WTC11 (cell line): Measurements from ENCODE around the gene ATM. TPM values are rescaled to one million over a fixed set of nuclear protein-coding genes. Genes with fewer than 3 reads are reported as not detected.

Experiments used
- ATAC-seq: fragments of 200-7000 bp; cut with Tn5 transposase; 2 replicates; pipeline ENCODE4 v1.10.0; 2021; ENCODE audit warnings: mild to moderate bottlenecking, moderate library complexity
- CTCF ChIA-PET: fragments of 300-600 bp; sonication (Branson Sonifier 250); formaldehyde crosslinking; loops from one replicate; lab custom pipeline; 2021; ENCODE audit warnings: antibody characterized with exemption; lab: Charles Lee
- POLR2A ChIA-PET: fragments of 350-600 bp; sonication (Branson Sonifier 250); formaldehyde crosslinking; loops from one replicate; lab custom pipeline; 2021; ENCODE audit warnings: antibody characterized with exemption; lab: Charles Lee
- DNase-seq: peaks from one replicate; pipeline ENCODE4 v3.0.0; 2021; ENCODE audit warnings: low spot score
- H3K27ac Mint-ChIP-seq: 2 replicates; pipeline ENCODE4 v1.8.0; 2021; ENCODE audit warnings: mixed read lengths
- H3K27me3 Mint-ChIP-seq: 2 replicates; pipeline ENCODE4 v1.8.0; 2021; ENCODE audit warnings: low read depth, mild to moderate bottlenecking, moderate library complexity, mixed read lengths
- H3K36me3 Mint-ChIP-seq: 2 replicates; pipeline ENCODE4 v1.8.0; 2021; ENCODE audit warnings: mixed read lengths
- H3K4me1 Mint-ChIP-seq: 2 replicates; pipeline ENCODE4 v1.8.0; 2022; ENCODE audit warnings: mixed read lengths
- H3K4me3 Mint-ChIP-seq: 2 replicates; pipeline ENCODE4 v1.8.0; 2021; ENCODE audit warnings: mild to moderate bottlenecking, moderate library complexity, mixed read lengths
- H3K9me3 Mint-ChIP-seq: 2 replicates; pipeline ENCODE4 v1.8.0; 2021; ENCODE audit warnings: mixed read lengths
- ATF2 ChIP-seq: sonication (generic); formaldehyde crosslinking; IDR thresholded peaks from 2 replicates; pipeline ENCODE4 v1.8.1; 2022; ENCODE audit warnings: low read depth, missing genetic modification reagents, borderline replicate concordance
- CDX4 ChIP-seq: fragments of 250-450 bp; sonication (Bioruptor Pico); IDR thresholded peaks from 2 replicates; pipeline ENCODE4 v1.9.0; 2021; ENCODE audit warnings: moderate library complexity, mild to moderate bottlenecking, inconsistent platforms, borderline replicate concordance
- CREB1 ChIP-seq: sonication (generic); formaldehyde crosslinking; IDR thresholded peaks from 2 replicates; pipeline ENCODE4 v1.8.0; 2023; ENCODE audit warnings: mild to moderate bottlenecking, missing genetic modification reagents
- E2F5 ChIP-seq: sonication (generic); formaldehyde crosslinking; IDR thresholded peaks from 2 replicates; pipeline ENCODE4 v1.8.1; 2022; ENCODE audit warnings: mild to moderate bottlenecking, moderate library complexity, missing genetic modification reagents
- ETV6 ChIP-seq: sonication (generic); formaldehyde crosslinking; IDR thresholded peaks from 2 replicates; pipeline ENCODE4 v1.8.1; 2022; ENCODE audit warnings: mild to moderate bottlenecking, missing genetic modification reagents
- GABPB1 ChIP-seq: sonication (generic); formaldehyde crosslinking; IDR thresholded peaks from 2 replicates; pipeline ENCODE4 v1.8.1; 2023; ENCODE audit warnings: mild to moderate bottlenecking, missing genetic modification reagents
- GTF2I ChIP-seq: fragments of 250-450 bp; sonication (Bioruptor Pico); conservative IDR thresholded peaks from 2 replicates; pipeline ENCODE4 v1.4.0; 2021; ENCODE audit warnings: mild to moderate bottlenecking
- JAZF1 ChIP-seq: fragments of 250-450 bp; sonication (Bioruptor Pico); IDR thresholded peaks from 2 replicates; pipeline ENCODE4 v1.9.0; 2021; ENCODE audit warnings: moderate library complexity, mild to moderate bottlenecking, inconsistent platforms
- JUN ChIP-seq: sonication (generic); formaldehyde crosslinking; IDR thresholded peaks from 2 replicates; pipeline ENCODE4 v1.8.0; 2023; ENCODE audit warnings: mild to moderate bottlenecking, missing genetic modification reagents
- KAT7 ChIP-seq: sonication (generic); formaldehyde crosslinking; IDR thresholded peaks from 2 replicates; pipeline ENCODE4 v1.8.1; 2023; ENCODE audit warnings: missing genetic modification reagents, mild to moderate bottlenecking, borderline replicate concordance
- NFATC4 ChIP-seq: fragments of 250-450 bp; sonication (Bioruptor Pico); IDR thresholded peaks from 2 replicates; pipeline ENCODE4 v1.9.0; 2021; ENCODE audit warnings: mild to moderate bottlenecking
- NR1H2 ChIP-seq: sonication (generic); formaldehyde crosslinking; IDR thresholded peaks from 2 replicates; pipeline ENCODE4 v1.9.0; 2021; ENCODE audit warnings: mild to moderate bottlenecking, moderate library complexity, missing genetic modification reagents
- STAT6 ChIP-seq: sonication (generic); formaldehyde crosslinking; conservative IDR thresholded peaks from 2 replicates; pipeline ENCODE4 v1.8.1; 2023; ENCODE audit warnings: mild to moderate bottlenecking, low read depth, missing genetic modification reagents, moderate library complexity
- TEAD4 ChIP-seq: sonication (generic); formaldehyde crosslinking; IDR thresholded peaks from 2 replicates; pipeline ENCODE4 v1.8.0; 2022; ENCODE audit warnings: mild to moderate bottlenecking, missing genetic modification reagents
- USF1 ChIP-seq: sonication (generic); formaldehyde crosslinking; IDR thresholded peaks from 2 replicates; pipeline ENCODE4 v1.8.0; 2022; ENCODE audit warnings: mild to moderate bottlenecking, missing genetic modification reagents
- ZMAT4 ChIP-seq: fragments of 250-450 bp; sonication (Bioruptor Pico); IDR thresholded peaks from 2 replicates; pipeline ENCODE4 v1.9.0; 2021; ENCODE audit warnings: mild to moderate bottlenecking
- ZNF121 ChIP-seq: sonication (generic); formaldehyde crosslinking; IDR thresholded peaks from 2 replicates; pipeline ENCODE4 v1.8.0; 2023; ENCODE audit warnings: missing genetic modification reagents
- ZNF232 ChIP-seq: sonication (generic); formaldehyde crosslinking; IDR thresholded peaks from 2 replicates; pipeline ENCODE4 v1.8.0; 2022; ENCODE audit warnings: mild to moderate bottlenecking, missing genetic modification reagents
- ZNF317 ChIP-seq: sonication (generic); formaldehyde crosslinking; IDR thresholded peaks from 2 replicates; pipeline ENCODE4 v1.8.1; 2023; ENCODE audit warnings: low read depth, mild to moderate bottlenecking, moderate library complexity, missing genetic modification reagents, borderline replicate concordance
- ZNF396 ChIP-seq: fragments of 250-450 bp; sonication (Bioruptor Pico); IDR thresholded peaks from 2 replicates; pipeline ENCODE4 v1.8.0; 2021; ENCODE audit warnings: mild to moderate bottlenecking, moderate library complexity, borderline replicate concordance
- ZNF416 ChIP-seq: fragments of 250-450 bp; sonication (Bioruptor Pico); IDR thresholded peaks from 2 replicates; pipeline ENCODE4 v1.9.0; 2021; ENCODE audit warnings: mild to moderate bottlenecking, inconsistent platforms
- ZNF423 ChIP-seq: fragments of 250-450 bp; sonication (Bioruptor Pico); IDR thresholded peaks from 2 replicates; pipeline ENCODE4 v2.1.2; 2022; ENCODE audit warnings: mild to moderate bottlenecking, moderate library complexity
- total RNA-seq: library from RNA; stranded (reverse); gene quantifications from 3 replicates; pipeline ENCODE4 v1.2.3, GENCODE V29; 2021

ATM gene
- total RNA-seq, 1 experiment from 2014 or later: 49.5 TPM

- Mint-ChIP-seq H3K36me3 (peaks cover 25% of the 10 kb centered on the region), H3K4me1 (no peaks in the 10 kb centered on the region), H3K27ac (no peak overlapping the region), H3K9me3 (peaks cover 17% of the 10 kb centered on the region), H3K27me3 (peaks cover 3% of the 10 kb centered on the region; the same call in 1 of the 2 replicates), H3K4me3 (no peak overlapping the region)
- ChIA-PET CTCF (no interaction called here), POLR2A (no interaction called here)
- no peak for TF ChIP-seq E2F5
- TF ChIP-seq ETV6: no peak
- TF ChIP-seq ZNF423 (CRISPR knock-in tag): no peak
- no peak for TF ChIP-seq ATF2 (CRISPR knock-in tag)
- TF ChIP-seq TEAD4 (CRISPR knock-in tag): no peak
- TF ChIP-seq STAT6 (CRISPR knock-in tag): no peak
- TF ChIP-seq GTF2I (CRISPR knock-in tag): no peak
- TF ChIP-seq NFATC4 (CRISPR knock-in tag): no peak
- TF ChIP-seq NR1H2 (CRISPR knock-in tag): no peak
- DNase-seq (no peak), ATAC-seq (no peak)
Measured at GRCh38 chr11:108369064-108369463, 146.2 kb downstream of the ATM start.

- TF ChIP-seq ZNF416 (CRISPR knock-in tag) (no peak), ZNF396 (CRISPR knock-in tag) (no peak), JAZF1 (CRISPR knock-in tag) (no peak), JUN (CRISPR knock-in tag) (no peak), ZNF121 (CRISPR knock-in tag) (no peak), ZNF317 (no peak), KAT7 (CRISPR knock-in tag) (no peak), CDX4 (no peak), ZNF232 (CRISPR knock-in tag) (no peak), USF1 (no peak), GABPB1 (CRISPR knock-in tag) (no peak), ZMAT4 (CRISPR knock-in tag) (no peak), CREB1 (CRISPR knock-in tag) (no peak), E2F5 (no peak)
- H3K27ac Mint-ChIP-seq: no peak overlapping the region
- H3K27me3 Mint-ChIP-seq: peaks cover 3% of the 10 kb centered on the region; the same call in 1 of the 2 replicates
- peaks cover 26% of the 10 kb centered on the region for H3K9me3 Mint-ChIP-seq
- ChIA-PET POLR2A (no interaction called here), CTCF (no interaction called here)
- no peak overlapping the region for H3K4me3 Mint-ChIP-seq
- peaks cover 19% of the 10 kb centered on the region for H3K36me3 Mint-ChIP-seq
- no peak for DNase-seq
- no peak for ATAC-seq
- H3K4me1 Mint-ChIP-seq: no peaks in the 10 kb centered on the region
Measured at GRCh38 chr11:108370315-108370714, 147.4 kb downstream of the ATM start.
